Liver (tissue), 9 donors: ENCODE data around the gene KIRREL3. TPM values are rescaled to one million over a fixed set of nuclear protein-coding genes. Genes with fewer than 3 reads are reported as not detected.

Experiments used
- DNase-seq: peaks from one replicate; pipeline ENCODE4 v3.0.0-alpha.2; 2017; ENCODE audit warnings: low spot score
- H3K27ac ChIP-seq, 2 donors: one replicate each; pipeline ENCODE4 v1.7.0; 2013; ENCODE audit warnings: inconsistent platforms in 2 of 2, low read length in 2 of 2, control low read depth in 1 of 2, low read depth in 1 of 2, mild to moderate bottlenecking in 1 of 2
- H3K27me3 ChIP-seq, 4 donors: one replicate each; pipeline versions ENCODE4 v1.6.1 to v1.7.0; 2013; ENCODE audit warnings: low read length in 3 of 4, inconsistent platforms in 1 of 4, mild to moderate bottlenecking in 1 of 4, moderate library complexity in 1 of 4; ENCODE audit not compliant: control insufficient read depth in 4 of 4, insufficient read depth in 4 of 4
- H3K36me3 ChIP-seq, 4 donors: one replicate each; pipeline versions ENCODE4 v1.6.1 to v1.7.0; 2013; ENCODE audit warnings: low read length in 3 of 4, mild to moderate bottlenecking in 3 of 4, low read depth in 1 of 4, moderate library complexity in 1 of 4; ENCODE audit not compliant: control insufficient read depth in 4 of 4, insufficient read depth in 3 of 4
- H3K4me1 ChIP-seq, 4 donors: one replicate each; pipeline versions ENCODE4 v1.6.1 to v1.7.0; 2013; ENCODE audit warnings: low read length in 3 of 4, mild to moderate bottlenecking in 3 of 4, moderate library complexity in 1 of 4; ENCODE audit not compliant: control insufficient read depth in 4 of 4, insufficient read depth in 4 of 4
- H3K4me3 ChIP-seq, 3 donors: one replicate each; pipeline versions ENCODE4 v1.6.1 to v1.7.0; 2013; ENCODE audit warnings: low read length in 3 of 3, control low read depth in 1 of 3, low read depth in 1 of 3, mild to moderate bottlenecking in 1 of 3
- H3K9ac ChIP-seq, 2 donors: one replicate each; pipeline ENCODE4 v1.7.0; 2013; ENCODE audit warnings: low read length in 2 of 2, mild to moderate bottlenecking in 2 of 2, moderate library complexity in 2 of 2, control low read depth in 1 of 2, low read depth in 1 of 2
- H3K9me3 ChIP-seq, 4 donors: one replicate each; pipeline versions ENCODE4 v1.6.1 to v1.7.0; 2013; ENCODE audit warnings: low read length in 3 of 4; ENCODE audit not compliant: control insufficient read depth in 4 of 4
- CTCF ChIP-seq: fragments of 150-350 bp; IDR thresholded peaks from 2 replicates; pipeline ENCODE4 v1.5.1; 2017; ENCODE audit warnings: improper control_type of control experiment, low read depth, low read length; ENCODE audit not compliant: missing input control
- EGR1 ChIP-seq, 2 donors: IDR thresholded peaks; 2 replicates each; pipeline ENCODE4 v1.6.1; 2016 to 2018; ENCODE audit warnings: antibody characterized with exemption in 2 of 2, low read depth in 2 of 2
- FOXA1 ChIP-seq: IDR thresholded peaks from 2 replicates; pipeline ENCODE4 v1.6.1; 2016; ENCODE audit warnings: antibody characterized with exemption
- FOXA2 ChIP-seq: IDR thresholded peaks from 2 replicates; pipeline ENCODE4 v1.6.1; 2016; ENCODE audit warnings: antibody characterized with exemption
- HNF4A ChIP-seq, 2 donors: conservative IDR thresholded peaks; 2 replicates each; pipeline ENCODE4 v1.6.1; 2016; ENCODE audit warnings: antibody characterized with exemption in 2 of 2, mild to moderate bottlenecking in 2 of 2
- HNF4G ChIP-seq: IDR thresholded peaks from 2 replicates; pipeline ENCODE4 v1.6.1; 2016; ENCODE audit warnings: antibody characterized with exemption
- MAX ChIP-seq: IDR thresholded peaks from 2 replicates; pipeline ENCODE4 v1.6.1; 2016; ENCODE audit warnings: antibody characterized with exemption
- NR2F2 ChIP-seq: IDR thresholded peaks from 2 replicates; pipeline ENCODE4 v1.6.1; 2016; ENCODE audit warnings: antibody characterized with exemption
- RAD21 ChIP-seq, 2 donors: IDR thresholded peaks; 2 replicates each; pipeline ENCODE4 v1.6.1; 2016; ENCODE audit warnings: antibody characterized with exemption in 2 of 2, mild to moderate bottlenecking in 2 of 2
- REST ChIP-seq: IDR thresholded peaks from 2 replicates; pipeline ENCODE4 v1.6.1; 2016; ENCODE audit warnings: antibody characterized with exemption, mild to moderate bottlenecking
- RXRA ChIP-seq, 2 donors: IDR thresholded peaks; 2 replicates each; pipeline ENCODE4 v1.6.1; 2017 to 2018; ENCODE audit warnings: antibody characterized with exemption in 2 of 2, mild to moderate bottlenecking in 1 of 2
- SP1 ChIP-seq: IDR thresholded peaks from 2 replicates; pipeline ENCODE4 v1.6.1; 2018; ENCODE audit warnings: antibody characterized with exemption, mild to moderate bottlenecking
- TAF1 ChIP-seq: conservative IDR thresholded peaks from 2 replicates; pipeline ENCODE4 v1.6.1; 2016; ENCODE audit warnings: antibody characterized with exemption, mild to moderate bottlenecking
- WGBS: extraction: QIAGEN DNeasy Blood & Tissue Kit; methylation state at CpG from one replicate; pipeline ENCODE4 v1.1.7; 2013; 5-methylcytosine and 5-hydroxymethylcytosine counted together
- polyA plus RNA-seq, 2 donors: library from polyadenylated mRNA; stranded (reverse) in 1 of 2; unstranded in 1 of 2; fragments of 200-250 nt in 1 of 2; fragments of >200 nt in 1 of 2; fragmentation: Nextera tagmentation in 1 of 2; extraction: Ambion mirVana in 1 of 2; gene quantifications; one replicate each; pipeline versions ENCODE4 v1.2.1 to v1.2.3, GENCODE V29; 2013 to 2015
- total RNA-seq, 2 donors: library from RNA; depleted of rRNA; stranded (reverse); fragments of >200 nt; gene quantifications; one replicate each; pipeline ENCODE4 v1.2.3, GENCODE V29; 2014
- TF ChIP-seq, protein P1 (sequence below): IDR thresholded peaks from 2 replicates; pipeline ENCODE4 v1.6.1; 2016; ENCODE audit warnings: antibody characterized with exemption
- TF ChIP-seq, protein P2 (sequence below): IDR thresholded peaks from 2 replicates; pipeline ENCODE4 v1.6.1; 2016; ENCODE audit warnings: antibody characterized with exemption
- donor health status: healthy.
- donor health status: healthy.
- donor health status: healthy.
- donor health status: healthy.
- donor health status: healthy.

Gene KIRREL3
- total and polyA plus RNA-seq, 4 donors = 0.03 to 0.29 (median 0.08) TPM; not detected in 1

DNA sequence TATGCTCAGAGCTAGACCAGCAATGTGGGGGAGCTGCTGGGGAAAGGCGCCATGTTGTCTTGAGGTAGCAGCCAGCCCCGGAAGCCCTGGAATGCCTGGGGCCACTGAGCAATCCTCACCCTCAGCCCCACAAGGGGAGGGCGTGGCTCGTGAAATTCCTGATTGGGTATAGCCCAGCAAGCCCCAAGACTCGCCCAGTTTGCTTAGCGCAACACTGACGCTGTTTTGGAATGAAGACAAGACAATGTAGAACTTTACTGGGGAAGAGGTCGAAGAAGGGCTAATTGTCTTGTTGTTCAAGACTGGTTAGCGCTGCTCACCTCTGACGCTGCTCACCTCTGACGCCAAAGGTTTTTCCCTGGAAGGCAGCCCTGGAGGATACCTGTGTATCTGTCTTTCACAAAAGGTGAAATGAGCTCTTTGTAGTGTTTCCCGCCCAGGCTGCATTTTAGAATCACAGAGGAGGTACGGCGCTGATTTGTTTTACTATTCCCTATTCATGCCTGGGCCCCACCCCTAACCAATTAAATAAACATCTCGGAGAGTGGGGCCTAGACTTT, 597.5 kb downstream of the KIRREL3 start:
- no peak for DNase-seq
- WGBS = 87% methylated on average over 15 of the region's 15 CpGs
- H3K27ac ChIP-seq = no peak overlapping the region

GRCh38 chr11:126400479-126400878, 600.1 kb downstream of the KIRREL3 start:
- no peak for DNase-seq
- Histone ChIP-seq H3K36me3 (no peaks in the 10 kb centered on the region), H3K9ac (no peak overlapping the region), H3K27me3 (no peaks in the 10 kb centered on the region), H3K27ac (no peak overlapping the region), H3K4me3 (no peak overlapping the region), H3K4me1 (no peaks in the 10 kb centered on the region), H3K9me3 (no peaks in the 10 kb centered on the region)
- 94% methylated on average over 6 of the region's 6 CpGs for WGBS
- no peak for TF ChIP-seq FOXA2
- TF ChIP-seq, protein P1, sequence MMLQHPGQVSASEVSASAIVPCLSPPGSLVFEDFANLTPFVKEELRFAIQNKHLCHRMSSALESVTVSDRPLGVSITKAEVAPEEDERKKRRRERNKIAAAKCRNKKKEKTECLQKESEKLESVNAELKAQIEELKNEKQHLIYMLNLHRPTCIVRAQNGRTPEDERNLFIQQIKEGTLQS = no peak
- TF ChIP-seq RXRA (IDR thresholded peaks at IDR 0.05) = no peak
- TF ChIP-seq HNF4A (conservative IDR thresholded peaks at IDR 0.05) = no peak
- no peak for TF ChIP-seq RAD21 (IDR thresholded peaks at IDR 0.05)
- no peak for TF ChIP-seq NR2F2
- TF ChIP-seq MAX = no peak
- TF ChIP-seq SP1 = no peak
- TF ChIP-seq EGR1 (IDR thresholded peaks at IDR 0.05; ENCODE audit: low read depth in 2 of 2) = no peak
- no peak for TF ChIP-seq FOXA1
- TF ChIP-seq TAF1 = no peak
- TF ChIP-seq, protein P2, sequence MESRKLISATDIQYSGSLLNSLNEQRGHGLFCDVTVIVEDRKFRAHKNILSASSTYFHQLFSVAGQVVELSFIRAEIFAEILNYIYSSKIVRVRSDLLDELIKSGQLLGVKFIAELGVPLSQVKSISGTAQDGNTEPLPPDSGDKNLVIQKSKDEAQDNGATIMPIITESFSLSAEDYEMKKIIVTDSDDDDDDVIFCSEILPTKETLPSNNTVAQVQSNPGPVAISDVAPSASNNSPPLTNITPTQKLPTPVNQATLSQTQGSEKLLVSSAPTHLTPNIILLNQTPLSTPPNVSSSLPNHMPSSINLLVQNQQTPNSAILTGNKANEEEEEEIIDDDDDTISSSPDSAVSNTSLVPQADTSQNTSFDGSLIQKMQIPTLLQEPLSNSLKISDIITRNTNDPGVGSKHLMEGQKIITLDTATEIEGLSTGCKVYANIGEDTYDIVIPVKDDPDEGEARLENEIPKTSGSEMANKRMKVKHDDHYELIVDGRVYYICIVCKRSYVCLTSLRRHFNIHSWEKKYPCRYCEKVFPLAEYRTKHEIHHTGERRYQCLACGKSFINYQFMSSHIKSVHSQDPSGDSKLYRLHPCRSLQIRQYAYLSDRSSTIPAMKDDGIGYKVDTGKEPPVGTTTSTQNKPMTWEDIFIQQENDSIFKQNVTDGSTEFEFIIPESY = no peak

More for the DNA sequence above, 597.5 kb downstream of the KIRREL3 start:
- Histone ChIP-seq H3K27me3 (no peaks in the 10 kb centered on the region), H3K36me3 (peaks cover 0 to 13% (median 6%) of the 10 kb centered on the region in 4 donors), H3K4me1 (no peaks in the 10 kb centered on the region), H3K9ac (no peak overlapping the region), H3K9me3 (no peaks in the 10 kb centered on the region), H3K4me3 (no peak overlapping the region)
- TF ChIP-seq RAD21 (IDR thresholded peaks at IDR 0.05) (no peak), FOXA2 (no peak), HNF4G (no peak), HNF4A (conservative IDR thresholded peaks at IDR 0.05) (no peak), CTCF (no peak), RXRA (IDR thresholded peaks at IDR 0.05) (no peak), EGR1 (IDR thresholded peaks at IDR 0.05; ENCODE audit: low read depth in 2 of 2) (no peak), SP1 (no peak), TAF1 (no peak), MAX (no peak), REST (no peak), NR2F2 (no peak)
- TF ChIP-seq, protein P1 = no peak
